Muscle of arm (tissue), 14 donors: Measurements from ENCODE around the gene RPL18A. TPM values are rescaled to one million over a fixed set of nuclear protein-coding genes. Genes with fewer than 3 reads are reported as not detected.
A peak's percentile ranks its signal among the peaks of the same experiment; 100 is the strongest.

ENCODE experiments used
- DNase-seq: peaks from one replicate; pipeline ENCODE4 v3.0.0-alpha.2; 2013
- long read RNA-seq, 11 donors: transcript quantifications; one replicate each; lab custom pipeline, GENCODE V29; 2026
- polyA plus RNA-seq, 12 donors: library from polyadenylated mRNA; unstranded; fragments of 120-200 nt; gene quantifications; one replicate each; pipeline ENCODE4 v1.2.1, GENCODE V29; 2013; ENCODE audit not compliant: insufficient read length in 12 of 12

Gene RPL18A
- 1,000 to 10,000 TPM in 11 of 12 donors, not detected in 1; 1,385 to 2,689 (median 1,882) TPM for polyA plus RNA-seq
- long read RNA-seq, donor 1, transcript RPL18A-203 (4 exons, 1,084 nt): minor isoform, 21 of 340 reads
- long read RNA-seq, donor 1, transcript RPL18A-207 (2 exons, 907 nt): minor isoform, 11 of 340 reads
- long read RNA-seq, donor 1, transcript RPL18A-201 (5 exons, 665 nt): major isoform, 226 of 340 reads
- long read RNA-seq, donor 1, partial matches to known transcripts: 80 of 340 reads
- long read RNA-seq, donor 1, other reads (novel, unspliced or antisense): 0 of 340 reads
- long read RNA-seq, donor 2, transcript RPL18A-203 (4 exons, 1,084 nt): minor isoform, 25 of 437 reads
- long read RNA-seq, donor 2, transcript RPL18A-201 (5 exons, 665 nt): major isoform, 213 of 437 reads
- long read RNA-seq, donor 2, transcript RPL18A-207 (2 exons, 907 nt): minor isoform, 31 of 437 reads
- long read RNA-seq, donor 2, transcript RPL18A-206 (2 exons, 954 nt): minor isoform, 10 of 437 reads
- long read RNA-seq, donor 2, partial matches to known transcripts: 158 of 437 reads
- long read RNA-seq, donor 2, other reads (novel, unspliced or antisense): 0 of 437 reads
- long read RNA-seq, donor 3, transcript RPL18A-203 (4 exons, 1,084 nt): minor isoform, 6 of 178 reads
- long read RNA-seq, donor 3, transcript RPL18A-207 (2 exons, 907 nt): minor isoform, 13 of 178 reads
- long read RNA-seq, donor 3, transcript RPL18A-201 (5 exons, 665 nt): major isoform, 123 of 178 reads
- long read RNA-seq, donor 3, partial matches to known transcripts: 32 of 178 reads
- long read RNA-seq, donor 3, other reads (novel, unspliced or antisense): 0 of 178 reads
- long read RNA-seq, donor 4, transcript RPL18A-203 (4 exons, 1,084 nt): minor isoform, 7 of 158 reads
- long read RNA-seq, donor 4, transcript RPL18A-201 (5 exons, 665 nt): major isoform, 112 of 158 reads
- long read RNA-seq, donor 4, transcript RPL18A-207 (2 exons, 907 nt): minor isoform, 5 of 158 reads
- long read RNA-seq, donor 4, partial matches to known transcripts: 33 of 158 reads
- long read RNA-seq, donor 4, other reads (novel, unspliced or antisense): 0 of 158 reads
- long read RNA-seq, donor 5, transcript RPL18A-203 (4 exons, 1,084 nt): minor isoform, 23 of 533 reads
- long read RNA-seq, donor 5, transcript RPL18A-207 (2 exons, 907 nt): minor isoform, 24 of 533 reads
- long read RNA-seq, donor 5, transcript RPL18A-201 (5 exons, 665 nt): major isoform, 432 of 533 reads
- long read RNA-seq, donor 5, partial matches to known transcripts: 51 of 533 reads
- long read RNA-seq, donor 5, other reads (novel, unspliced or antisense): 0 of 533 reads
- long read RNA-seq, donor 6, transcript RPL18A-206 (2 exons, 954 nt): minor isoform, 6 of 233 reads
- long read RNA-seq, donor 6, transcript RPL18A-207 (2 exons, 907 nt): minor isoform, 20 of 233 reads
- long read RNA-seq, donor 6, transcript RPL18A-201 (5 exons, 665 nt): major isoform, 137 of 233 reads
- long read RNA-seq, donor 6, transcript RPL18A-203 (4 exons, 1,084 nt): minor isoform, 16 of 233 reads
- long read RNA-seq, donor 6, partial matches to known transcripts: 54 of 233 reads
- long read RNA-seq, donor 6, other reads (novel, unspliced or antisense): 0 of 233 reads
- long read RNA-seq, donor 7, transcript RPL18A-201 (5 exons, 665 nt): major isoform, 141 of 190 reads
- long read RNA-seq, donor 7, transcript RPL18A-206 (2 exons, 954 nt): minor isoform, 5 of 190 reads
- long read RNA-seq, donor 7, transcript RPL18A-207 (2 exons, 907 nt): minor isoform, 5 of 190 reads
- long read RNA-seq, donor 7, transcript RPL18A-203 (4 exons, 1,084 nt): minor isoform, 6 of 190 reads
- long read RNA-seq, donor 7, partial matches to known transcripts: 33 of 190 reads
- long read RNA-seq, donor 7, other reads (novel, unspliced or antisense): 0 of 190 reads
- long read RNA-seq, donor 8, transcript RPL18A-207 (2 exons, 907 nt): minor isoform, 25 of 453 reads
- long read RNA-seq, donor 8, transcript RPL18A-201 (5 exons, 665 nt): major isoform, 321 of 453 reads
- long read RNA-seq, donor 8, transcript RPL18A-203 (4 exons, 1,084 nt): minor isoform, 25 of 453 reads
- long read RNA-seq, donor 8, partial matches to known transcripts: 68 of 453 reads
- long read RNA-seq, donor 8, other reads (novel, unspliced or antisense): 13 of 453 reads
- long read RNA-seq, donor 9, transcript RPL18A-203 (4 exons, 1,084 nt): minor isoform, 10 of 223 reads
- long read RNA-seq, donor 9, transcript RPL18A-207 (2 exons, 907 nt): minor isoform, 12 of 223 reads
- long read RNA-seq, donor 9, transcript RPL18A-201 (5 exons, 665 nt): major isoform, 145 of 223 reads
- long read RNA-seq, donor 9, partial matches to known transcripts: 54 of 223 reads
- long read RNA-seq, donor 9, other reads (novel, unspliced or antisense): 0 of 223 reads
- long read RNA-seq, donor 10, transcript RPL18A-201 (5 exons, 665 nt): major isoform, 219 of 298 reads
- long read RNA-seq, donor 10, transcript RPL18A-207 (2 exons, 907 nt): minor isoform, 23 of 298 reads
- long read RNA-seq, donor 10, transcript RPL18A-203 (4 exons, 1,084 nt): minor isoform, 18 of 298 reads
- long read RNA-seq, donor 10, partial matches to known transcripts: 35 of 298 reads
- long read RNA-seq, donor 10, other reads (novel, unspliced or antisense): 0 of 298 reads
- long read RNA-seq, donor 11, transcript RPL18A-203 (4 exons, 1,084 nt): minor isoform, 19 of 441 reads
- long read RNA-seq, donor 11, transcript RPL18A-207 (2 exons, 907 nt): minor isoform, 31 of 441 reads
- long read RNA-seq, donor 11, transcript RPL18A-201 (5 exons, 665 nt): major isoform, 279 of 441 reads
- long read RNA-seq, donor 11, partial matches to known transcripts: 110 of 441 reads
- long read RNA-seq, donor 11, other reads (novel, unspliced or antisense): 0 of 441 reads

DNA sequence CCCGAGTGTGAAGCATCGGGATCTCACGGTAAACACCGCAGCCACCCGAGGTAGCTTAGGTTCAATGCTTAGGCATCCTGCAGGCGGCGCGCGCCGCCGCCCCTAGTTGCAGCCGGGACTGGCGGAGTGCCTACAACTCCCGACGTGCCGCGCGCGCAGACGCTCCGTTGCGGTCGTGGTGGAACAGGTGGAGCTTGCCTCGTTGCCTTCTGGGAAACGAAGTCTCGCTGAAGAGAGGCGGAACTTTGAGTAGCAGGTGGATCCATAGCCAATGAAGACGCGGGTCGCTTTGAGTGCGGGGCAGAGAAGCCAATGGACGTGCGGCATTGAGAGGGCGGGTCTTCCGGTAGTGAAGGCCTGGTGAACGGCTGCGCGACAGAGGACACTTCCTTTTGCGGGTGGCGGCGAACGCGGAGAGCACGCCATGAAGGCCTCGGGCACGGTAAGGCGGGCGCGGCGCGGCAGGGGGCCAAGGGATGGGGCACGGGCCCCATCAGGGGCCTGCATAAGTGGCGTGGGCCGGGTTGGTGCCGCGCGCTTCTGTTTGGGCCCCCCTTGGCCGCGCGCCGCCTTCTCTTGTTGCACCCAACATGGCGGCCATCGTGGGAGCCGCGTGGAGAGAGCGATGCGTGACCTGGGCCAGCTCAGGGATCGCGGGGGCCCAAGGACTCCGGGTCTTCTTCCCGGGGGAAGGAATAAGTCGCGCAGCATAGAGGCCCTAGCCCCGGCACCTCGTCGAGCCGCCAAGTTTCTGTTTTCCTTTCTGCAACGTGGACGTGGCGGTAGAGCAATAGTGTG lies at the start of gene RPL18A:
Gene RPL18A, plus strand, starts transcription at position 378 of the 798 bp plus-strand sequence. Its CDS starts 47 bp downstream, at position 425.
- DNase-seq: peak; percentile 100

DNA sequence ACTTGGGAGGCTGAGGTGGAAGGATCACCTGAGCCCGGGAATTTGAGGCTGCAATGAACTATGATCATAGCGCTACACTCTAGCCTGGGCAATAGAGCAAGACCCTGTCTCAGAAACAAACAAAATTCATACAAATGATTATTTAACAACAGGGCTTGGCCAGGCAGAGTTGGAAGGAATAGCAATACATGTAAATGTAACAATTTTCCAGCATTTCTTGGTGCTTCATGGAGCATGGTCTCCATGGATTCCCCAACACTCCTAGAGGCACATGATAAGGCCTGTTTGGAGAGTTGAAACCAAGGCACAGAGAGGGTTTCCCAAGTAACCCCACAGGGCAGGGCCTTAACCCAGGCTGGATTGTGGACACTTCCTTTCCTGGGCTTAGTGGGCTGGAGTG lies 48.6 kb upstream of the RPL18A start:
- DNase-seq: no peak

DNA sequence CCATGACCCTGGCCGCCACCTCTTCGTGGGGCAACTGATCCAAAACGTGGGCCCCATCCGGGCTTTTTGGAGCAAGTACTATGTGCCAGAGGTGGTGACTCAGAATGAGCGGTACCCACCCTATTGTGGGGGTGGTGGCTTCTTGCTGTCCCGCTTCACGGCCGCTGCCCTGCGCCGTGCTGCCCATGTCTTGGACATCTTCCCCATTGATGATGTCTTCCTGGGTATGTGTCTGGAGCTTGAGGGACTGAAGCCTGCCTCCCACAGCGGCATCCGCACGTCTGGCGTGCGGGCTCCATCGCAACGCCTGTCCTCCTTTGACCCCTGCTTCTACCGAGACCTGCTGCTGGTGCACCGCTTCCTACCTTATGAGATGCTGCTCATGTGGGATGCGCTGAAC lies 48.0 kb upstream of the RPL18A start:
- no peak for DNase-seq

DNA sequence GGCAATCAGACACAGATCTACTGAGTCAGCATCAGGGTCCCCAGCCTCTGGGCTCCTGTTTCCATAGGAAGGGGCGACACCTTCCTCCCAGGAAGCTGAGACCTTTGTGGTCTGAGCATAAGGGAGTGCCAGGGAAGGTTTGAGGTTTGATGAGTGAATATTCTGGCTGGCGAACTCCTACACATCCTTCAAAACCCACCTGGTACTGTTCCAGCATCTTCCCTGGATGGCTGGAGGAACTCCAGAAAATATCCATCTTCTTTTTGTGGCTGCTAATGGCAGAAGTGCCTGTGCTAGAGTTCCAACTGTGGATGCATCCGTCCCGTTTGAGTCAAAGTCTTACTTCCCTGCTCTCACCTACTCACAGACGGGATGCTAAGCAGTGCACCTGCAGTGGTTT lies 47.6 kb upstream of the RPL18A start:
- DNase-seq: no peak

DNA sequence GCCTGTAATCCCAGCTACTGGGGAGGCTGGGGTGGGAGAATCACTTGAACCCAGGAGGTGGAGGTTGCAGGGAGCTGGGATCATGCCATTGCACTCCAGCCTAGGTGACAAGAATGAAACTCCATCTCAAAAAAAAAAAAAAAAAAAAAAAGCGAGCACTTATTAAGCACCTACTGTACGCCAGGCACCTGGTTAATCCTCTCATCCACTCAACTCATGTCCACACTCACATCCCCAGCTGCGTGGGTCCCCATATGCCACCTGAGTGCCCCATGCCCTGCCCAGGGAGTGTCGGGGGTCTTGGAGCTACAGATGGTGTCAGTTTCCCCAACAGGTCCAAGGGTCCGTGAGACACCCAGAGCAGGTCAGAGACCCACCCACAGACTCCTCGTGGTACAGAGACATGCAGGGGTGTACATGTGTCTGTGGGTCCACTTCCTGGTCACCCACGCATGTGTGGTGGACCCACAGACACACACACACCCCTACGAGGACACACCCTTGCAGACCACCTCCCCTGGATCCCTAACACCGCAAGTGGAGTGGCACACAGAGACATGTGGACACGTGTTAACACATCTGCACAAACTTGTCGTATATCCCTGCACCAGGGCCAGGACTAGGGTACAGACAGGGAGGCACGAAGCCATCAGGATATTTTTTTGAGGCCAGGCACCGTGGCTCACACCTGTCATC lies 41.9 kb upstream of the RPL18A start:
- DNase-seq: no peak

DNA sequence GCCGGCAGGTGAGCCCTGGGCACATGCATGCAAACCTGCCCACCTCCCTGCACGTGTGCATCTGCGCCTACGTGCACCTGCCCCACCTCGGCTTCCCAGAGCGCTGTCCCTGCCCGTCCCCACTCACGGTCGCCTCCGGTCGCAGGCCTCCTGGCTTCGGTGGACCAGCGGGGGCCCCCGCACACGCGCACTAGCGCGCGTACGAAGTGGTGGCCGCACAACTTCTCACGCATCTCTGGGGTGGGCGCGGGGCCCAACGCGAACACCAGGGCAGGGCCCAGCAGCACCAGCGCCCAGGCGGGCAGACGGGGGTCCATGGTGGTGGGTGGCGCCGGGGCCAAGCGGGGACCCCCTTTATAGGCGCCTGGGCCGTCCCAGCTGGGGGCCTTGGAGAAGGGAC lies 38.5 kb upstream of the RPL18A start, which contains the start of gene INSL3:
Gene INSL3, minus strand, starts transcription at position 330 of the 400 bp plus-strand sequence. Its CDS starts 13 bp downstream, at position 317.
- no peak for DNase-seq

DNA sequence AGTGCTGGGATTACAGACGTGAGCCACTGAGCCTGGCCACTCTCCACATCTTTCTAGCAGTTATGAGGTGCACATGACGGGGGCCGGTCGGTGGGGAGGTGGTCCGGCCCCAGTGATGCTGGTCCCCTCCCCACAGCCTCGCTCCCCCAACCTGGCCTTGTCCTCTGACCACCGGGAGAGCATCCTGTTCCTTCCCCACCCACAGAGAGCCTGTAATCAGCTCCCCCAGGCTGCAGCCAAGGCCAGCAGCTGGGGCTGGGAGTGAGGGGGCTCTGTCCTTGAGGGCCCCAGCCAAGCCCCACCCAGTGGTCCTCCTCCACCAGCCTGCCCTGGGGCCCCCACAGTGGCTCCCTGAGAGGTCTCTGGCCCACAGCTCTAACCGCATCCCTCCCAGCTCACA lies 35.4 kb upstream of the RPL18A start:
- DNase-seq: no peak

DNA sequence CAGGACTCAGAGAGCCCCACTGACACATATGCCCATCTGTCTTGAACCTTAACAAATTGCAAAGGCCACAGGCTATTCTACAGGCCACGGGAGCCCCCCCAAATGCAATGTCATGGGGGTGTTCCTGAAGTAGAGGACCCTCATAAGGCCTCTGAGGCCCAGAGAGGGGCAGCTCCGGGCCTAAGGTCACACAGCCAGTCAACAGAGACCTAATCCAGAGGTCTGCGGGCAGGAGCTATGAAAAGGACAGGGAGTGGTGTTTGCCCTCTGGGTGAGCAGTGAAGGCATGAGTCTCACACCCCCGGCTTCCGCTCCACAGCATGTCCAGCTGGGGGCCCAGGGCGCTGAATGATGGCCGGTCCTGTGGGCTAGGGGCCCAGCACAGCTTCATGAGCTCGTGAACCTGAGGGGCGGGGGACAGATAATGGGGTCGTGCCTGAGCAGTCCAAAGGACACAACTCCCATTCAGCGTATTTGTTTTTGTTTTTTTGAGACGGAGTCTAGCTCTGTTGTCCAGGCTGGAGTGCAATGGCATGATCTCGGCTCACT lies 33.1 kb upstream of the RPL18A start:
- DNase-seq: no peak

DNA sequence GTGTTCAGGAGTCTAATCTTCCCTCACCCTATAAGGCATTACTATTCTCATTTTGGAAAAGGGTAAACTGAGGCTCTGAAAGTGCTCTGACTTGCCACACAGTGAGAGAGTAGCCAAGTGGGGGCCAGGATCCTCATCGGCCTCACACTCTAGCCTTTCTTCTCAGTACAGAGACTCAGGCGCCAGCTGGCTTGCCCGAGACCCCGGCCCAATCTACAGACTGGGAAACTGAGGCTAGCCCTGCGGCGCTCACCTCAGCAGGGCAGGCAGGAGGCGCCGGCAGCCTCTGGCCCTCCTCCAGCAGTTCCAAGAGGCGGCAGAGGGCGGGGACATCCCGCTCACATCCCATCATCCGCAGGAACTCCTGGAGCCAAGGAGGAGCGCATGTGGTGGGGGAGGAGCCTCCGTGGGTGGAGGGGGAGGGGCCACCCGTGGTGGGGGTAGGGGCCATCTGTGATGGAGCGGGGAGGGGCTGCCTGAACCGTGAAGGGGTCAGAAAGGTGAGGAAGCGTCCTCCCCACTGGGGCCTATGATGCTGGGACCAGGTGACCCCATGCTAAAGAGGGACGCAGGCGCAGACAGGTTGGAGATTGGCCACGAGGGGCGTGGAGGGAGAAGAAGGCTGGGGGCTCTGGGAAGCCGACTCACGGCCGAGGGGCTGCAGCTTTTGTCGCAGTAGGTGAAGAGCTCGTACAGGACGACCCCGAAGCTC lies 29.7 kb upstream of the RPL18A start:
- no peak for DNase-seq

DNA sequence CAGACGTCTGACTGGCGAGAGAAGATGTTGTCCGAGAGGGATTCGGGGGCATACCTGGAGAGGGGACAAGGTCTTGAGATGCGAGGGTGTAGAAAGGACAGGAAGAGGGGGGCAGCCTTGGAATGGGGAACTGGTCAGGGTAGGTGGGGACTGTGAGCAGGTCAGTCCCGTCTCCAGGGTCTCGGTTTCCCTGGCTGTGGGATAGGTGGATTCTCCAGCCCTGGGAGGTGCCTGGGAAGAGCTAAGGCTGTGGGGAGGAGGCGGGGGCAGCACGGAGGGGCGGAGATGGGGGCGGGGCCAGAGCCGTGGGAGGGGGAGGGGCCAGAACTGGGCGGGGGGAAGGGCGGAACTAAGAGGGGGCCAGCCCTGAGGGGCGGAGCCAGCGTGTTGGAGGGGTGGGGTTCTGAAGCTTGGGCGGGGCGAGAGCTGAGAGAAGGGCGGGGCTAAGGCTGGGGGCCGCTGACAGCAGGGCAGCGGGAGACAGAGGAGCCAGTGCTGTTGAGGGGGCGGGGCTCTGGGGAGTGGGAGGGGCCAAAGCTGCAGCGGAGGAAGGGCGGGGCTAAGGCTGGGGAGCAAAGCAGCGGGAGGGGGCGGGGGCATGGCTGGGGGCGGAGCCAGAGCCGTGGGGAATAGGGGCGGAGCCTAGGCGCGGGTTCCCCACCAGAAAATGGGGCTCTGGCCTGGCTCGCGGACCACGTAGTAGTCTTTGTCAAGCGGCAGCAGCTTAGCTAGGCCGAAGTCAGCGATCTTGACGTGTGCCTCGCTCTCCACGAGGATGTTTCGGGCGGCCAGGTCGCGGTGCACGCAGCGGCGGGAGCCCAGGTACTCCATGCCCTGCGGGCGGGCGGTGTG lies 28.9 kb upstream of the RPL18A start:
- no peak for DNase-seq

DNA sequence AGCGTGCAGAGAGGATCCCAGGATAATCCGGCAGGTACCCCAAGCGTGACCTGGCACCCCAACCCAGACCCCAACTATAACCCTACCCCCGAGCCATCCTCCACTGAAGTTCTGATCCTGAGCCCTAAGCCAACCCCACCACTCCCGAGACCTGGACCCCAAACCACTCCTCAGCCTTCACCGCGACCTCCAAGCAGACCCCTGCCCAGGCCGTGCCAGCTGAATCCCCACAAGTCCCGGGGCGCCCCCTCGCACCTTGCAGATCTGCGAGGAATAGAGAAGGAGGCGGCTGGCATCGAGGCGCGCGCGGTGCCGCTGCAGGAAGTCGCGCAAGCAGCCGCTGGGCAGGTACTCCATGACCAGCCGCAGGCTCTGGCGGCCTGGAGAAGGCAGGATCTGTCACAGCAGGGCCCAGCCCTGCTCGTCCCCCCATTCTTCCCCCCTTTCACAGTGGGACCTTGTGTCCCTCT lies 28.3 kb upstream of the RPL18A start:
- no peak for DNase-seq

DNA sequence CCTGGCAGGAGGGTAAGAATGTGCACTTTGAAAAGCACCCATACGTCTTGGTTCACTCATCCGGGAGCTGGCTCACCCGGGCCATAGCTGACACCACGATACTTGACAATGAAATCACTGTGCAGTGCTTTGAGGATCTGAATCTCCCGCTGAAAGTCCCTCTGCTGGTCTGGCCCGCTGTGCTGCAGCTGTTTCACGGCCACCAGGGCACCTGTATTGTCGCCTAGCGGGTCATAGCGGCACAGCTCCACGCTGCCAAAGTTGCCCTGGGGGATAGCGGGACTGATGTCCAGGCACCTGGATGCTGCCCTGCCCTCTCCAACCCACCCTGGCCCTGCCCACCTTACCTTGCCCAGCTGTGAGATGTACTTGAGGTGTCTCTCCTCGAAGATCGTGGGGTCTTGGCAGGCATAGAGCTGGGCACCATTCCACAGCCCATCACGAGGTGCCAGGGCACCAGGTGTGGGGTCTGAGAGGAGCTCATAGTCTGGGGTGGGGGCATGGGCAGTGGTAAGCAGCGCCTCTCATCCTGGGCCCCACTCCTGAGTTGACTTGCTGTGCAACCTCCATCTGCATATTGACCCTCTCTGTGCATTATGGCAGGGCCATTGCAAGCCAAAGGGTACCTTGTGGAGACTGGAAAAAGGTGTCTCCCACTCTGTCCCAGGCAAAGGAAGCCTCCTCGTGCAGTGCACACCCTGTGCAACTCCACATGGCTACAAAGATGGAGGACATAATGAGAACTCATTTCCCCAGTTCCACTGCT lies 27.1 kb upstream of the RPL18A start:
- no peak for DNase-seq

DNA sequence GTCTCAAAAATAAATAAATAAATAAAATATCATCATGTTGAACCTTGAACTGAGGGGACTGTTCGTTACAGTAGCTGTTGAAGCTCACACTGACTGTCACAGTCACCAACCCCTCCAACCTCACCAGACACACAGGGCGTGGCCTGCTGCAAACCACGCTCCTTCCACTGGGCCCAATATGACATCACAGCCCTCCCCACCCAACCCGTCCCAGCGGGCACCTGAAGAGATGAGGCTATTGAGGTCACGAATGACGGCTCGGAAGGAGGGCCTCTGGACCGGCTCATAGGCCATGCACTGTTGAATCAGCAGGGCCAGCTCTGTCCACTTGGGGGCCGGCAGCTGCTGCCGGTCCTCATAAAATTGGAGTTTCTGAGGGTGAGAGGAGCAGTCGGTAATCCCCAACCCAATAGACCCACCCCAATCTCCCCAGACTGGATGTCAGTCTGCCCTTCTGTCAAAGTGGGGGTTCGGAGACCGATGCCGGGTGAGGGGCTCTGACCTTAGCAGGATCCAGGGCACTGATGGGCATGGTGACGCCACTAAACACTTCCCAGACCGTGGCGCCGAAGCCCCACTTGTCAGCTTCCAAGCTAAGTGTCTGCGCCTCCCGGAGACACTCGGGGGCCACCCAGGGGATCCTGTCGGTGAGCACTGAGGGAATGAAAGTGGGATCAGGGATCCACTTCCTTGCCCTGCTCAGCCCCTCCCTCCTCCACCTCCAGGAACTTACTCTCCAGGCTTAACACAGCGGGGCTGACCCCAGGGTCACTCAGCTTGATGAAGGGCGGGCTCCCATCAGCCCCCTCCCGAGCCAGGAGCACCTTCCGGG lies 25.1 kb upstream of the RPL18A start:
- DNase-seq: no peak
